ENCODE measurements around the gene MAPK8.
"Not testable (repeated sequence)": the region's sequence is repeated elsewhere in the genome, so short reads cannot be mapped to it uniquely, and the experiment has no call there.

Gene MAPK8

DNA sequence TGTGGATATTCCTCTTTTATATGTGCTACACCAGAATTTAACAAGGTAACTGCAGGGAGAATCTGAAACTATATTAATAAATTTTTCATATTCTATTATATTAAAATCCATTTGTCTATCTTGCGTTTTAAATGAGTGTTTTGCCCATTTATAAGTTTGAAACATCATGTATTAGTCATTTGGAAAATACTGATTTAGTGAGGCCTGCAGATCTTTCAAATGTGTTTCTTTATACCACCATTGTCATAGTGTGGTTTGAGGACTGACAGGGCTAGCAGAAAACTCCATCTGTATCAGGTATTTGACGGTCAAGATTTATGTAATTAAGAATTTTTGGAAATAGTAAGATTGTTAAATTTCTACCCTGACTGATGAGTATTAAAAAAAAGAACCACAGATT lies 29.3 kb downstream of the MAPK8 start:
- no peaks in the 10 kb centered on the region for H3K4me1 ChIP-seq (ENCODE audit: insufficient read depth, low read length)
- H3K9me3 ChIP-seq (ENCODE audit: control insufficient read depth, insufficient read depth, low read length) = peaks cover 7% of the 10 kb centered on the region; the same call in 1 of the 2 replicates
- H3K36me3 ChIP-seq (ENCODE audit: insufficient read depth, low read length) = peaks cover 7% of the 10 kb centered on the region
- no peak overlapping the region for H3K9ac ChIP-seq (ENCODE audit: low read depth, low read length)

DNA sequence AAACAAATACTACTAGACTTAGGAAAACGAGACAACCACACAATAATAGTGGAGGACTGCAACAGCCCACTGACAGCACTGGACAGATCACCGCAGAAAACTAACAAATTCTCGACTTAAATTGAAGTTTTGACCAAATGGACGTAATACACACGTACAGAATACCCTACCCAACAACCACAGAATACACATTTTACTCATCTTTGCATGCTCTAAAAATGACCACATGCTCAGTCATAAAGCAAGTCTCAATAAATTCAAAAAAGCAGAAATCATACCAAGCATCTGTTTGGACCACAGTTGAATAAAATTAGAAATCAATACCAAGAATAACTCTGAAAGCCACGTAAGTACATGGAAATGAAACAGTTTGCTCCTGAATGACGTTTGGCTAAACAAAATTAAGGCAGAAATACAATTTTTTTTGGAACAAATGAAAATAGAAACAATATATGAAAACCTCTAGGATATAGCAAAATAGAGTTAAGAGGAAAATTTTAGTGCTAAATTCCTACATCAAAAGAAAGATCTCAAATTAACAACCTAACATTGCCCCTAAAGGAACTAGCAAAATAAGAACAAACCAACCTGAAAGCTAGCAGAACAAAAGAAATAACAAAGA lies 30.6 kb downstream of the MAPK8 start:
- peaks cover 1% of the 10 kb centered on the region; the same call in 1 of the 2 replicates for H3K9me3 ChIP-seq (ENCODE audit: control insufficient read depth, insufficient read depth, low read length)
- no peaks in the 10 kb centered on the region for H3K4me1 ChIP-seq (ENCODE audit: insufficient read depth, low read length)
- no peak overlapping the region for H3K9ac ChIP-seq (ENCODE audit: low read depth, low read length)
- H3K36me3 ChIP-seq (ENCODE audit: insufficient read depth, low read length) = peaks cover 3% of the 10 kb centered on the region

DNA sequence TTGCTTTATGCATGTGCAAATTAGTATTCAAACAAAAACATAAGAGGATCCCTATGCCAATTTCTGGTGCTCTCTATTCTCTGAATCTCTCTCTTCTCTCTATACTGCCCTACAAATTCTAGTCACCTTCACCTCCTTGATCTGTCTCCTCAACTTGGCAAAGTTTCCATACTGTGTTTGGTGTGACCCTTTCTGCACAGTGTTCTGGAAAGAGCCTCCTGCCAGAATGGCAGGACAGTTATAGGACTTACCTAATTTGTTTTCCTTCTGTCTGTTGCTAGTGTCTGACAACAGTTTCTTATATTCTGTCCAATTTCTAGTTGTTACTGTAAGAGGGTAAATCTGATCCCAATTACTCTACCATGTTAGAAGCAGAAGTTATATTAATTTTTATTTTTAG lies 34.3 kb downstream of the MAPK8 start:
- H3K9me3 ChIP-seq (ENCODE audit: control insufficient read depth, insufficient read depth, low read length) = no peaks in the 10 kb centered on the region
- H3K4me1 ChIP-seq (ENCODE audit: insufficient read depth, low read length) = no peaks in the 10 kb centered on the region
- H3K9ac ChIP-seq (ENCODE audit: low read depth, low read length) = no peak overlapping the region
- H3K36me3 ChIP-seq (ENCODE audit: insufficient read depth, low read length) = no peaks in the 10 kb centered on the region

DNA sequence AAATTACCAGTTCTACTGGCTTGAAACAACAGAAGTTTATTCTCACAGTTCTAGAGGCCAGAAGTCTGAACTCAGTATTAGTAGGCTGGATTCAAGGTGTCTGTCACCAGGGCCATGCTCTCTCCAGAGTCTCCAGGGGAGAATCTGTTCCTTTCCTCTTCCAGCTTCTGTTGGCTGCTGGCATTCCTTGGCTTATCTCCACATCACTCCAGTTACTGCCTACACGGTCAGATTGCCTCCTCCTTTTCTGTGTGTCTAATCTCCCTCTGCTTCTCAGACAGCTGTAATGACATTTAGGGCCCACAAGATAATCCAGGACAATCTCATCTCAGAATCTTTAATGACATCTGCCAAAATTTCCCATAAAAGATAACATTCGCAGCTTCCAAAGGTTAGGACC lies 36.6 kb downstream of the MAPK8 start:
- H3K4me1 ChIP-seq (ENCODE audit: insufficient read depth, low read length) = no peaks in the 10 kb centered on the region
- no peak overlapping the region for H3K9ac ChIP-seq (ENCODE audit: low read depth, low read length)
- no peaks in the 10 kb centered on the region for H3K9me3 ChIP-seq (ENCODE audit: control insufficient read depth, insufficient read depth, low read length)
- H3K36me3 ChIP-seq (ENCODE audit: insufficient read depth, low read length) = no peaks in the 10 kb centered on the region

DNA sequence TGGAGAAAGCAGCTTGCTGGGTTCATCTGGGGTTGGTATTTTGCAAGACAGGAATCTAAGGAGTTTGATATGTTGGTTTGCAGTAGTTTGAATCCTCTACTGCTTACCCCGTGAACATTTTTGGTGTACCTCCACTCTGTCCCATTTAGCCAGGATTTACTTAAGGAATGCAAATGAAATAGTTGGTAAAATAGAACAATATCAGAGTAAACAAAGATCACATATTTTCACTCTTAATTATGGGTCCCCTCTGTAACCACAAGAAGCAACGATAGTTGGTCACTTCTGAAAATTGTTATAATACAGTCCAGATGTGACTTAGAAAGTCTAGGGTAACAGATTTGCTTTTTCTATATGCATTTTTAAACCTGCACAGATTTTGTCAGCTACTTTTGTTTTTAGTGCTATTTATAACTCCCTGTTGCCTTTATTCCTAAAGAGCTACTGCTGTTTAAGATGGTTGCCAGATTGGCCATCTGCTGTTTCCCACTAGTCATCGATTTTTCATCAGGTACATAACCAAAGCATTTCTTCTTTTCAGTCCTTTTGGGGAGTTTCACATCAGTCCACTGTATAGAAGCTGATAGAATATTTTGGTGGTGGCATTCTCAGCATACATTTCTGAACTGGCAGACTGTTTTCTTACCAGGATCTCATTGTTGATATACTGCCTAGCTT lies 37.6 kb downstream of the MAPK8 start:
- Histone ChIP-seq H3K36me3 (ENCODE audit: insufficient read depth, low read length) (no peaks in the 10 kb centered on the region), H3K4me1 (ENCODE audit: insufficient read depth, low read length) (no peaks in the 10 kb centered on the region), H3K9me3 (ENCODE audit: control insufficient read depth, insufficient read depth, low read length) (no peaks in the 10 kb centered on the region)

DNA sequence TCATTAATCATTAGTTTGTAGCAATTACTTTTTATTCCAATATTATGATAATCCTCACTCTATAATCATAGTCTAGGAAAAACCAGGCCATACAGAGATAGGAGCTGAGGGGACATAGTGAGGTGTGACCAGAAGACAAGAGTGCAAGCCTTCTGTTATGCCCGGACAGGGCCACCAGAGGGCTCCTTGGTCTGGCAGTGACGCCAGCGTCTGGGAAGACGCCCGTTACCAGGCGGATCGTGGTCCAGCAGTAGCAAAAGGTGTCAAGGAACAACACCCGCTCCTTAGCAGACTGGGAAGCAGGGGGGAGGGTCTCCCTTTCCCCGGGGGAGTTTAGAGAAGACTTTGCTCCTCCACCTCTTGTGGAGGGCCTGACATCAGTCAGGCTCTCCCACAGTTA lies 39.8 kb downstream of the MAPK8 start:
- H3K9me3 ChIP-seq (ENCODE audit: control insufficient read depth, insufficient read depth, low read length); H3K9ac ChIP-seq (ENCODE audit: low read depth, low read length); H3K4me1 ChIP-seq (ENCODE audit: insufficient read depth, low read length); H3K36me3 ChIP-seq (ENCODE audit: insufficient read depth, low read length): not testable (repeated sequence)

More for the DNA sequence above, 37.6 kb downstream of the MAPK8 start:
- no peak overlapping the region for H3K9ac ChIP-seq (ENCODE audit: low read depth, low read length)

DNA sequence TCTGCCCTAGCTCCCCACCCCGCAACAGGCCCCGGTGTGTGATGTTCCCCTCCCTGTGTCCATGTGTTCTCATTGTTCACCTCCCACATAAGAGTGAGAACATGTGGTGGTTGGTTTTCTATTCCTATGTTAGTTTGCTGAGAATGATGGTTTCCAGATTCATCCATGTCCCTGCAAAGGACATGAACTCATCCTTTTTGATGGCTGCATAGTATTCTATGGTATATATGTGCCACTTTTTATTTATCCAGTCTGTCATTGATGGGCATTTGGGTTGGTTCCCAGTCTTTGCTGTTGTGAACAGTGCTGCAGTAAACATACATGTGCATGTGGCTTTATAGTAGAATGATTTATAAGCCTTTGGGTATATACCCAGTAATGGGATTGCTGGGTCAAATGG lies 41.1 kb downstream of the MAPK8 start:
- not testable (repeated sequence) for H3K4me1 ChIP-seq (ENCODE audit: insufficient read depth, low read length)

DNA sequence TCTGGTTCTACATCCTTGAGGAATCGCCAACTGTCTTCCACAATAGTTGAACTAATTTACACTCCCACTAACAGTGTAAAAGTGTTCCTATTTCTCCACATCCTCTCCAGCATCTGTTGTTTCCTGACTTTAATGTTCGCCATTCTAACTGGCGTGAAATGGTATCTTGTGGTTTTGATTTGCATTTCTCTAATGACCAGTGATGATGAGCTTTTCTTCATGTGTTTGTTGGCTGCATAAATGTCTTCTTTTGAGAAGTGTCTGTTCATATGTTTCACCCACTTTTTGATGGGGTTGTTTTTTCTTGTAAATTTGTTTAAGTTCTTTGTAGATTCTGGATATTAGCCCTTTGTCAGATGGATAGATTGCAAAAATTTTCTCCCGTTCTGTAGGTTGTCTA lies 41.5 kb downstream of the MAPK8 start:
- not testable (repeated sequence) for H3K4me1 ChIP-seq (ENCODE audit: insufficient read depth, low read length); H3K9me3 ChIP-seq (ENCODE audit: control insufficient read depth, insufficient read depth, low read length); H3K36me3 ChIP-seq (ENCODE audit: insufficient read depth, low read length); H3K9ac ChIP-seq (ENCODE audit: low read depth, low read length)

More for the DNA sequence above, 41.1 kb downstream of the MAPK8 start:
- not testable (repeated sequence) for H3K9me3 ChIP-seq (ENCODE audit: control insufficient read depth, insufficient read depth, low read length); H3K9ac ChIP-seq (ENCODE audit: low read depth, low read length); H3K36me3 ChIP-seq (ENCODE audit: insufficient read depth, low read length)

DNA sequence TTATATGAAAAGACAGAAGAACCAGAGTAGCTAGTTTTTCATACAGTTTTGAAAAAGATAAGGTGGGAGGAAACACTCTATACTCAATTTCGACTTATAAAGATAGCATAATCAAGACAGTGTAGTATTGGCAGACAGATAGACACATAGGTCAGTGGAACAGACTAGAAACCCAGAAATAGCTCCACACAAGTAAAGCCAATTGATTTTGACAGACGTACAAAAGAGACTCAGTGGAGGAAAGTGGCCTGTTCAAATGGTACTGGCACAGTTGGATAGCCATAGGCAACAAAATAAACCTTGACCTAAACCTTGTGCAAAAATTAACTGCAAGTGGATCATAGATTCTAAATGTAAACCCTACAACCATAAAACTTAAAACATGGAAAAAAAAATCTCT lies 46.8 kb downstream of the MAPK8 start:
- Histone ChIP-seq H3K36me3 (ENCODE audit: insufficient read depth, low read length) (no peaks in the 10 kb centered on the region), H3K9ac (ENCODE audit: low read depth, low read length) (no peak overlapping the region), H3K9me3 (ENCODE audit: control insufficient read depth, insufficient read depth, low read length) (no peaks in the 10 kb centered on the region), H3K4me1 (ENCODE audit: insufficient read depth, low read length) (no peaks in the 10 kb centered on the region)

DNA sequence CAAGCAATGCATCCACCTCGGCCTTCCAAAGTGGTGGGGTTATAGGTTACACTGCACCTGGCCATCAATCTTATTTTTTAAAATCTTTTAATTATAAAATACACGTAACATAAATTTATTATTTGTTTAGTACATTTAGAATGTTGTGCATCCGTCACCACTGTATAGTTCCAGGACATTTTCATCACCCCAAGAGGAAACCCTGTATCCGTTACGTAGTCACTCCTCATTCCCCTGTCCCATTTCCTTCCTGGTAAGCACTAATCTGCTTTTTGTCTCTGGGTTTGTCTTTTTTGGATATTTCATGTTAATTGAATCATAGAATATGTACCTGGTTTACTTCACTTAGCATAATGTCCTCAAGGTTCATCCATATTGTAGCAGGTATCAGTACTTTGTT lies 51.2 kb downstream of the MAPK8 start:
- no peaks in the 10 kb centered on the region for H3K9me3 ChIP-seq (ENCODE audit: control insufficient read depth, insufficient read depth, low read length)
- H3K4me1 ChIP-seq (ENCODE audit: insufficient read depth, low read length) = no peaks in the 10 kb centered on the region
- no peak overlapping the region for H3K9ac ChIP-seq (ENCODE audit: low read depth, low read length)
- H3K36me3 ChIP-seq (ENCODE audit: insufficient read depth, low read length) = no peaks in the 10 kb centered on the region

DNA sequence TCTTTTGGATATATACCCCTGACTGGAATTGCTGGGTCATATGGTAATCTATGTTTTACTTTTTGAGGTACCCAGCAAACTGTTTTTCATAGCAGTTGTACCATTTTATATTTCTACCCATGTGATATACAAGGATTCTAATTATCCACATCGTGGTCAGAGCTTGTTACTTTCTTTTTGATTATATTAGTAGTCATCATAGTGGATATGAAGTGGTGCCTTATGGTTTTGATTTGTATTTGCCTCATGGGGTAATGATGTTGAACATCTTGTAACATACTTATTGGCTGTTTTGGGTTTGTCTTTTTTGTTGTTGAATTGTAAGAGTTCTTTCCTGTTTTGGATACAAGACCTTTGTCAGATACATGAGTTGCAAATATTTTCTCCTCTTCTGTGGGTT lies 51.7 kb downstream of the MAPK8 start:
- Histone ChIP-seq H3K9ac (ENCODE audit: low read depth, low read length) (no peak overlapping the region), H3K36me3 (ENCODE audit: insufficient read depth, low read length) (no peaks in the 10 kb centered on the region), H3K9me3 (ENCODE audit: control insufficient read depth, insufficient read depth, low read length) (no peaks in the 10 kb centered on the region), H3K4me1 (ENCODE audit: insufficient read depth, low read length) (no peaks in the 10 kb centered on the region)

DNA sequence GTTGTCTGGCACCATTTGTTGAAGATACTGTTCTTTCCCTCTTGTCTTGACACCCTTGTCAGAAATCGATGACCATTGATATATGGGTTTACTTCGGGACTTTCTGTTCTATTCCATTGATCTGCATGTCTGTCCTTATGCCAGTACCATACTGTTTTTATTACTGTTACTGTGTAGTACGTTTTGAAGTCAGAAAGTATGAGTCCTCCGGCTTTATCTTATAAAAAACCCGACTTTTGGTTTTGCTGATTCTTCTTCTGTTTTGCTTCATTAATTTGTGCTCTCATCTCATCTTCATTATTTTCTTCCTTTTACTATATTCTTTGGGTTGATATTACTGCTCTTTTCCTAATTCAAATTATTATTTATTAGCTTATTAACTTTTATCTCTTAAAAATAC lies 52.4 kb downstream of the MAPK8 start:
- Histone ChIP-seq H3K9ac (ENCODE audit: low read depth, low read length) (no peak overlapping the region), H3K9me3 (ENCODE audit: control insufficient read depth, insufficient read depth, low read length) (no peaks in the 10 kb centered on the region), H3K4me1 (ENCODE audit: insufficient read depth, low read length) (no peaks in the 10 kb centered on the region)

DNA sequence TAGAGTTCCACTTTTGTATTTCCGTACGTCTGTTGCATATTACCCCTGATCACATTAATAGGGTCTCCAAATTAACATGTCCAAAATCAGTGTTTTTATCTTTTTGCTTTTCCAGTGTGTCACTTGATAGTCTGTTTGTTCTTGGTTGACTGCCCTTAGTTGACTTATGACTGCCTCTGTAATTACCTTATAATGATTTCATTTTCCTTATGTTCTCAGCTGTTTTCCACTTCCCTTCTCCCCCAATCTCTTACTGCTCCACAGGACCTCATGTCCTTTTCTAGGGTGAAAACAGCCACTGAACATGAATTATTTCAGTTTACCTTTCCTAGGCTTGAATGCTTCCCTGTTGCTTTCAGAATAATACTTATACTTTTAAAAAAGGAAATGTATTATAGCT lies 54.7 kb downstream of the MAPK8 start:
- peaks cover 10% of the 10 kb centered on the region for H3K4me1 ChIP-seq (ENCODE audit: insufficient read depth, low read length)
- no peaks in the 10 kb centered on the region for H3K36me3 ChIP-seq (ENCODE audit: insufficient read depth, low read length)
- no peaks in the 10 kb centered on the region for H3K9me3 ChIP-seq (ENCODE audit: control insufficient read depth, insufficient read depth, low read length)
- H3K9ac ChIP-seq (ENCODE audit: low read depth, low read length) = no peak overlapping the region

More for the DNA sequence above, 52.4 kb downstream of the MAPK8 start:
- no peaks in the 10 kb centered on the region for H3K36me3 ChIP-seq (ENCODE audit: insufficient read depth, low read length)

DNA sequence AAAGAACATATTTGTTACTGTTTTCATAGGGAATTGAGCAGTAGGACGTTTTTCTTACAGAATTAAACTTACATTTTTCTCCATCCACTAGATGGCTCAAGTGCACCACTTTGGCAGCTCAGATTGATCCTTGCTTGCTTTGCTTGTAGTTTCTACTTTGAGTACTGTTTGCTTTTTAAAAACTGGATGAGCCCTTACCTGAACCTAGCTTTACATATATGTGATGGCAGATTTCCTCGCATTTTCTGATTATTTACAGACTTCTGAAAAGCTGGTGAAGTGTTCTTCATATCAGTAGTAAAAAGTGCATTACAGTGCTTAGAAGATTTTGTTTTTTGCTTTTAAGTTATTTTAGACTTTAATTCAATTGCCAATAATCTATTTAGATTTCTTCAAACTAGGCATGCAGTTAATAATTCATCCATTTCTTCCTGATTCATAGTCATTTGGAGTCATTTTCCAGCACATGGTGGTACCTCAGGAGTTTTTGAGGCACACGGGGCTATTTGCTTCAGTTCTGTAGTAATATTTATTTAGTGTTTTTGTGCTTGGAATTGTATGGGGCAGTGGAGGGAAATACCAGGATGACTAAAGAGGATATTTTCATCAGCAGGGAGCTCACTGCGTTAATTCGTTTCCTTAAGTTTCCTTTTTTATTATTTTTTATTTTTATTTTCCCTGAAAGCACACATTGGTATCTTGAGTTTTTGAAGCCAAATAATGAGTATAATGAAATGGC lies 57.3 kb downstream of the MAPK8 start:
- H3K9me3 ChIP-seq (ENCODE audit: control insufficient read depth, insufficient read depth, low read length) = no peaks in the 10 kb centered on the region
- no peak overlapping the region for H3K9ac ChIP-seq (ENCODE audit: low read depth, low read length)
- peaks cover 10% of the 10 kb centered on the region for H3K4me1 ChIP-seq (ENCODE audit: insufficient read depth, low read length)
- no peaks in the 10 kb centered on the region for H3K36me3 ChIP-seq (ENCODE audit: insufficient read depth, low read length)
